H1 (cell line): ENCODE measurements around the gene SLC6A7. TPM values are rescaled to one million over a fixed set of nuclear protein-coding genes. Genes with fewer than 3 reads are reported as not detected.

ENCODE experiments used
- CTCF ChIA-PET: fragments of 300-600 bp; sonication (Branson Sonifier 250); formaldehyde crosslinking; loops from one replicate; lab custom pipeline; 2021; ENCODE audit not compliant: partially characterized antibody; lab: Charles Lee
- POLR2A ChIA-PET: fragments of 300-600 bp; sonication (Branson Sonifier 250); formaldehyde crosslinking; loops from one replicate; lab custom pipeline; 2021; ENCODE audit warnings: inconsistent platforms; ENCODE audit not compliant: partially characterized antibody; lab: Charles Lee
- DNase-seq, 2 experiments: peaks; one replicate each; pipeline versions ENCODE4 v3.0.0 to v3.0.0-alpha.2; 2010 to 2022; ENCODE audit warnings: low spot score in 2 of 2, low read depth in 1 of 2, mixed read lengths in 1 of 2
- FAIRE-seq: peaks from 2 replicates; lab custom pipeline; 2011; peaks lifted over from hg19 to GRCh38; lab: Jason Lieb, UNC
- H2AFZ ChIP-seq: 2 replicates; pipeline ENCODE4 v1.8.1; 2012; ENCODE audit warnings: low read length, inconsistent platforms
- H2AK5ac ChIP-seq: 2 replicates; pipeline ENCODE4 v1.6.1; 2013; ENCODE audit warnings: low read depth, low read length
- H2BK120ac ChIP-seq: replicated peaks from 2 replicates; pipeline ENCODE3; 2013; ENCODE audit warnings: low read depth, low read length, inconsistent platforms
- H2BK12ac ChIP-seq: 2 replicates; pipeline ENCODE4 v1.6.1; 2013; ENCODE audit warnings: low read depth, low read length
- H2BK15ac ChIP-seq: 2 replicates; pipeline ENCODE4 v1.6.1; 2013; ENCODE audit warnings: low read length
- H2BK20ac ChIP-seq: 2 replicates; pipeline ENCODE4 v1.6.1; 2013; ENCODE audit warnings: low read length
- H2BK5ac ChIP-seq: 2 replicates; pipeline ENCODE4 v1.6.1; 2013; ENCODE audit warnings: low read depth, low read length
- H3K14ac ChIP-seq: 2 replicates; pipeline ENCODE4 v1.6.1; 2013; ENCODE audit warnings: inconsistent platforms; ENCODE audit not compliant: insufficient read length
- H3K18ac ChIP-seq: 2 replicates; pipeline ENCODE4 v1.6.1; 2013; ENCODE audit warnings: low read length; ENCODE audit errors: extremely low read depth
- H3K23ac ChIP-seq: 2 replicates; pipeline ENCODE4 v1.6.1; 2013; ENCODE audit warnings: inconsistent platforms; ENCODE audit not compliant: insufficient read length
- H3K23me2 ChIP-seq: 2 replicates; pipeline ENCODE4 v1.6.1; 2013; ENCODE audit warnings: low read depth, low read length
- H3K27ac ChIP-seq: 2 replicates; pipeline ENCODE4 v1.6.1; 2011; ENCODE audit warnings: low read depth, low read length, inconsistent platforms
- H3K27me3 ChIP-seq, 4 experiments: replicated peaks in 1 of 4; 1 replicate in 1 of 4; 2 replicates in 3 of 4; pipeline versions ENCODE4 v1.6.1 to v1.8.1; 2011 to 2013; ENCODE audit warnings: low read length in 3 of 4, mild to moderate bottlenecking in 3 of 4, inconsistent platforms in 2 of 4, mixed read lengths in 2 of 4, moderate library complexity in 1 of 4; ENCODE audit not compliant: control insufficient read depth in 3 of 4, insufficient read depth in 3 of 4; ENCODE audit errors: extremely low read depth in 1 of 4
- H3K36me3 ChIP-seq, 4 experiments: 2 replicates each; pipeline versions ENCODE4 v1.6.1 to v1.8.1; 2011 to 2013; ENCODE audit warnings: mild to moderate bottlenecking in 4 of 4, low read length in 3 of 4, moderate library complexity in 2 of 4, control low read depth in 1 of 4, inconsistent platforms in 1 of 4; ENCODE audit not compliant: insufficient read depth in 4 of 4, control insufficient read depth in 2 of 4
- H3K4ac ChIP-seq: replicated peaks from 2 replicates; pipeline ENCODE3; 2013; ENCODE audit warnings: low read length, low read depth, mixed read lengths, inconsistent platforms; ENCODE audit not compliant: insufficient read length
- H3K4me1 ChIP-seq, 4 experiments: replicated peaks in 1 of 4; 1 replicate in 1 of 4; 2 replicates in 3 of 4; pipeline versions ENCODE4 v1.6.1 to v1.8.1; 2011 to 2013; ENCODE audit warnings: low read length in 3 of 4, inconsistent platforms in 2 of 4, mixed read lengths in 1 of 4; ENCODE audit not compliant: insufficient read depth in 4 of 4, control insufficient read depth in 3 of 4
- H3K4me2 ChIP-seq, 2 experiments: 2 replicates each; pipeline versions ENCODE4 v1.6.1 to v1.8.1; 2011 to 2013; ENCODE audit warnings: low read depth in 2 of 2, low read length in 2 of 2, control low read depth in 1 of 2, inconsistent platforms in 1 of 2, mild to moderate bottlenecking in 1 of 2; ENCODE audit not compliant: insufficient read depth in 1 of 2
- H3K4me3 ChIP-seq, 4 experiments: fragments of 200-600, 300-600 bp in 1 of 4; sonication (generic), shearing (Covaris generic), sonication (Bioruptor Twin) in 1 of 4; 2 replicates each; pipeline versions ENCODE4 v1.5.1 to v1.8.1; 2011 to 2016; ENCODE audit warnings: low read length in 4 of 4, low read depth in 3 of 4, control low read depth in 2 of 4, inconsistent platforms in 2 of 4, mild to moderate bottlenecking in 2 of 4, mixed read lengths in 1 of 4, moderate library complexity in 1 of 4; ENCODE audit not compliant: insufficient read depth in 2 of 4; ENCODE audit errors: extremely low read depth in 1 of 4
- H3K56ac ChIP-seq: replicated peaks from 2 replicates; pipeline ENCODE3; 2013; ENCODE audit warnings: low read depth, mild to moderate bottlenecking, mixed read lengths, low read length, inconsistent platforms; ENCODE audit not compliant: insufficient read length
- H3K79me1 ChIP-seq: 2 replicates; pipeline ENCODE4 v1.6.1; 2013; ENCODE audit warnings: low read depth, low read length, control low read depth
- H3K79me2 ChIP-seq, 2 experiments: 2 replicates each; pipeline versions ENCODE4 v1.6.1 to v1.8.1; 2012 to 2013; ENCODE audit warnings: low read length in 2 of 2, mild to moderate bottlenecking in 2 of 2, inconsistent platforms in 1 of 2; ENCODE audit not compliant: insufficient read depth in 2 of 2, control insufficient read depth in 1 of 2
- H3K9ac ChIP-seq, 4 experiments: replicated peaks in 1 of 4; 1 replicate in 1 of 4; 2 replicates in 3 of 4; pipeline versions ENCODE4 v1.6.1 to v1.8.1; 2011 to 2013; ENCODE audit warnings: low read depth in 3 of 4, low read length in 3 of 4, control low read depth in 2 of 4, mild to moderate bottlenecking in 2 of 4, moderate library complexity in 2 of 4, inconsistent platforms in 1 of 4; ENCODE audit errors: extremely low read depth in 1 of 4
- H3K9me3 ChIP-seq, 2 experiments: 2 replicates each; pipeline versions ENCODE4 v1.6.1 to v1.8.1; 2012 to 2013; ENCODE audit warnings: mild to moderate bottlenecking in 2 of 2, moderate library complexity in 2 of 2, control low read depth in 1 of 2, inconsistent platforms in 1 of 2, low read depth in 1 of 2, low read length in 1 of 2, mixed read lengths in 1 of 2; ENCODE audit not compliant: insufficient read depth in 2 of 2
- H4K20me1 ChIP-seq, 2 experiments: replicated peaks in 1 of 2; 2 replicates each; pipeline versions ENCODE3 to v1.8.1; 2011 to 2013; ENCODE audit warnings: inconsistent platforms in 2 of 2, low read length in 2 of 2, mild to moderate bottlenecking in 1 of 2; ENCODE audit not compliant: insufficient read depth in 2 of 2, control insufficient read depth in 1 of 2
- H4K5ac ChIP-seq: 2 replicates; pipeline ENCODE4 v1.6.1; 2013; ENCODE audit warnings: low read length, low read depth, mixed read lengths, inconsistent platforms; ENCODE audit not compliant: insufficient read length
- H4K8ac ChIP-seq: 2 replicates; pipeline ENCODE4 v1.8.0; 2013; ENCODE audit warnings: mild to moderate bottlenecking, moderate library complexity, low read length, inconsistent platforms; ENCODE audit not compliant: insufficient read depth; ENCODE audit errors: extremely low read depth
- H4K91ac ChIP-seq: replicated peaks from 2 replicates; pipeline ENCODE3; 2013; ENCODE audit warnings: low read length, mixed read lengths, inconsistent platforms; ENCODE audit not compliant: insufficient read length
- GTF2F1 ChIP-seq: IDR thresholded peaks from 2 replicates; pipeline ENCODE4 v1.6.1; 2012; ENCODE audit warnings: low read depth, low read length, improper control_type of control experiment, borderline replicate concordance
- RNF2 ChIP-seq: fragments of 200-900, 300-1000 bp; sonication (generic); IDR thresholded peaks from 2 replicates; pipeline ENCODE4 v1.7.1; 2016; ENCODE audit warnings: borderline replicate concordance, low read depth, mild to moderate bottlenecking, antibody characterized with exemption, low read length; ENCODE audit not compliant: poor library complexity, severe bottlenecking; ENCODE audit errors: missing control alignments
- WGBS, 2 experiments: shearing (Covaris generic) in 1 of 2; methylation state at CpG; one replicate each; pipeline versions ENCODE4 v1.1.6 to v1.1.7; 2013 to 2015; ENCODE audit warnings: low lambda C conversion rate in 2 of 2, mixed read lengths in 2 of 2, inconsistent platforms in 1 of 2, low coverage in 1 of 2, missing lambda C conversion rate in 1 of 2; ENCODE audit not compliant: insufficient replicate concordance in 2 of 2, insufficient coverage in 1 of 2, insufficient read length in 1 of 2; ENCODE audit errors: extremely low coverage in 1 of 2, missing lambda C conversion rate in 1 of 2; 5-methylcytosine and 5-hydroxymethylcytosine counted together
- polyA plus RNA-seq, 7 experiments: library from polyadenylated mRNA; depleted of rRNA in 3 of 7; stranded (reverse) in 5 of 7; unstranded in 2 of 7; fragments of >200 nt in 5 of 7; fragments of 200-250 nt in 2 of 7; gene quantifications; 1 replicate in 5 of 7; 2 replicates in 1 of 7; 4 replicates in 1 of 7; pipeline versions ENCODE4 v1.2.1 to v1.2.3, GENCODE V29; 2011 to 2013; ENCODE audit warnings: missing spikeins in 2 of 7, mixed read lengths in 2 of 7
- total RNA-seq: library from RNA; stranded (reverse); fragmentation: NEBNext Ultra II Directional; extraction: Animal tissue kit (Norgen Biotek cat#: 25700); gene quantifications from 2 replicates; pipeline ENCODE4 v1.2.1, GENCODE V29; 2021
- TF ChIP-seq, protein P1 (sequence below): IDR thresholded peaks from 2 replicates; pipeline ENCODE4 v1.6.1; 2012; ENCODE audit warnings: low read length, inconsistent platforms

Gene SLC6A7
- total and polyA plus RNA-seq, 2 of the 8 experiments (the other 6 are each of a cell fraction or from before 2014, with no cell fraction given), result 0.07 to 0.12 TPM

DNA sequence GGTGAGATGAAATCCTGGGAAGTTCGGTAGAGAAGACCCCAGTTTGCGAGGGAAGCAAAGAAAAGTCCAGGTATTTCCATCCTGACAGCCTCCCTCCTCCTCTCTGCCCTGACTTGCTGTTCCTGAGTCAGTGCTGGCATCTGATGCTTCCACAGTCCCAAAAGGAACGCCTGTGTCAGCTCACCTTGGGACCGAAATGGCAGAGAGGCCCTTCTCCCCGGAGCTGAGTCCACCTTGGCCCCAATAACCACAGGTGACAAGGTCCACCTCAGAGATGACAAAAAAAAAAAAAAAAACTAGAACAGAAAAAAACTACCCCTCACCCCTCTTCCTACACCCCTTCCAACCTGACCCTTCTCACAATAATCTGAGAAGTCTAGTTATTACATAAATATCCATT, 31.6 kb downstream of the SLC6A7 start:
- H3K79me2 ChIP-seq, result no peaks in the 10 kb centered on the region
- DNase-seq (no peak), FAIRE-seq (no peak)
- WGBS, 2 experiments, result 91% methylated on average over 5 of the region's 5 CpGs; no CpG with 5 or more reads in 1 of the 2 experiments
- H3K23ac ChIP-seq, result no peak overlapping the region
- no peak overlapping the region for H4K8ac ChIP-seq
- no peak overlapping the region for H3K4me3 ChIP-seq
- H3K18ac ChIP-seq, result no peak overlapping the region
- no peaks in the 10 kb centered on the region for H4K20me1 ChIP-seq
- no peak overlapping the region for H4K91ac ChIP-seq
- no peaks in the 10 kb centered on the region for H3K36me3 ChIP-seq
- H2AK5ac ChIP-seq, result no peak overlapping the region
- ChIA-PET POLR2A (no interaction called here), CTCF (interaction anchor here (1.0 to 21.2 kb wide), 3 partner anchors 14 to 62 kb away, joined by 3 to 372 read pairs (median 302); partner anchors contain the start of genes CDX1, PDGFRB and SLC6A7)
- no peak overlapping the region for H3K14ac ChIP-seq
- H3K23me2 ChIP-seq, result no peaks in the 10 kb centered on the region
- no peak overlapping the region for H3K9ac ChIP-seq
- no peak overlapping the region for H2BK5ac ChIP-seq
- H2BK12ac ChIP-seq, result no peak overlapping the region
- no peak overlapping the region for H3K27ac ChIP-seq
- H3K9me3 ChIP-seq, result no peaks in the 10 kb centered on the region
- peaks cover 0 to 6% (median 4%) of the 10 kb centered on the region in 4 experiments; a peak in 3 of 7 replicates for H3K27me3 ChIP-seq
- no peak overlapping the region for H3K56ac ChIP-seq
- no peak overlapping the region for H2AFZ ChIP-seq
- H3K79me1 ChIP-seq, result no peaks in the 10 kb centered on the region
- H2BK120ac ChIP-seq, result no peak overlapping the region
- H2BK20ac ChIP-seq, result no peak overlapping the region
- H3K4ac ChIP-seq, result no peak overlapping the region
- no peak overlapping the region for H2BK15ac ChIP-seq
- no peaks in the 10 kb centered on the region for H3K4me1 ChIP-seq
- no peak overlapping the region for H3K4me2 ChIP-seq
- no peak overlapping the region for H4K5ac ChIP-seq
- no peak for TF ChIP-seq GTF2F1
- no peak for TF ChIP-seq RNF2
- TF ChIP-seq, protein P1, sequence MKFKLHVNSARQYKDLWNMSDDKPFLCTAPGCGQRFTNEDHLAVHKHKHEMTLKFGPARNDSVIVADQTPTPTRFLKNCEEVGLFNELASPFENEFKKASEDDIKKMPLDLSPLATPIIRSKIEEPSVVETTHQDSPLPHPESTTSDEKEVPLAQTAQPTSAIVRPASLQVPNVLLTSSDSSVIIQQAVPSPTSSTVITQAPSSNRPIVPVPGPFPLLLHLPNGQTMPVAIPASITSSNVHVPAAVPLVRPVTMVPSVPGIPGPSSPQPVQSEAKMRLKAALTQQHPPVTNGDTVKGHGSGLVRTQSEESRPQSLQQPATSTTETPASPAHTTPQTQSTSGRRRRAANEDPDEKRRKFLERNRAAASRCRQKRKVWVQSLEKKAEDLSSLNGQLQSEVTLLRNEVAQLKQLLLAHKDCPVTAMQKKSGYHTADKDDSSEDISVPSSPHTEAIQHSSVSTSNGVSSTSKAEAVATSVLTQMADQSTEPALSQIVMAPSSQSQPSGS, result no peak
